ENCODE measurements around the gene RDH13.

GRCh38 chr19:55066107-55066709 is 3.3 kb upstream of the RDH13 start:
- no peak for TF ChIP-seq CTCF (IDR thresholded peaks at IDR 0.05)
- TF ChIP-seq POLR2A (IDR thresholded peaks at IDR 0.05): no peak
- TF ChIP-seq POLR2AphosphoS5 (IDR thresholded peaks at IDR 0.05): no peak
- TF ChIP-seq EP300 (IDR thresholded peaks at IDR 0.05): no peak
